AG08395 (cell line): ENCODE results near the gene SYNDIG1L.
"Not testable (repeated sequence)": the region's sequence is repeated elsewhere in the genome, so short reads cannot be mapped to it uniquely, and the experiment has no call there.

Experiments
- DNase-seq: peaks from one replicate; pipeline ENCODE4 v3.0.0; 2012; ENCODE audit warnings: mixed read lengths, low spot score

The SYNDIG1L gene

DNA sequence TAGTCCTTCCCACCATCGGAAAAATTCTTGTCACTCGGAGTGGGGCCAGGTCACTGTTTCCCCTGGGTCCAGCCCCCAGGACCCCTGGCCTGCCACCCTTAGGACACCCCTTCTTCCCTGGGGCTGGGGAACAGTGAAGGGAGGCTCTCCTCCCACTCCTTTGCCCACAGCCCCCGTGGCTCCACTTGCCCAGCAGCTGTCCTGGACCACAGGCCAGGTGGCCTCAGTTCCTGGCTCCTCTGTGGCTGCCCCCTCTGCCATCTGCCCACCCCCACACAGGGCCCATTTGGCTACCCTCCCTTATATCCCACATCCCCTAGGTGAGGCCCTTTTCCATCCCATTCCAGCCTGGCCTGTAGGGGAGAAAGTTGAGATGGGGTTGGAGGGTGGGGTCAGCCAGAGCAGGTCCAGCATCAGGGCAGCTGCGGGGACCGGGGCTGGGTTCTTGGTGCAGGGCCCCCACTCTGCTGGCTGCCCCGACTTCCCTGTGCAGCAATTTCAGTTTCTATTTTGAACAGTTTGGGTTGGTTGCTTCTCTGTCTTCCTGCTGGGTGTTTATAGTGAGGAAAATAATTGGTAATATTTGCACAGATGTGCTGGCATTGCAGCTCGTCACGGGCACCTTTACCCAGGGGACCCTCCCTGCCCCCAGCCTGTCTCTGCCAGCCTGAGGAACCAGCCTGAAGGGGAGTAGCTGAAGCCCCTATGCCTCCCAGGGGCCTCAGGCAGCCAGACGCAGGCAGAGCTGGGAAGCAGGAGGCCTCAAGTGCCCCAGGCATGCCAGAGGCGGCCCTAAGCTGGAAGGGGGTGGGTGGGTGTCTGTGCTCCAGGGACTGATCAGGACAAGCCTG lies 23.4 kb downstream of the SYNDIG1L start:
- DNase-seq: no peak

- DNase-seq: no peak
These were observed 24.3 kb downstream of the SYNDIG1L start for GRCh38 chr14:74401504-74402241.

- no peak for DNase-seq
These were observed 25.0 kb downstream of the SYNDIG1L start for GRCh38 chr14:74400919-74401503.

GRCh38 chr14:74400031-74400685 lies 25.9 kb downstream of the SYNDIG1L start:
- DNase-seq: peak; percentile 32

- DNase-seq: no peak
These were observed 30.9 kb downstream of the SYNDIG1L start for GRCh38 chr14:74395094-74395493.

GRCh38 chr14:74394549-74394948 lies 31.5 kb downstream of the SYNDIG1L start:
- no peak for DNase-seq

DNA sequence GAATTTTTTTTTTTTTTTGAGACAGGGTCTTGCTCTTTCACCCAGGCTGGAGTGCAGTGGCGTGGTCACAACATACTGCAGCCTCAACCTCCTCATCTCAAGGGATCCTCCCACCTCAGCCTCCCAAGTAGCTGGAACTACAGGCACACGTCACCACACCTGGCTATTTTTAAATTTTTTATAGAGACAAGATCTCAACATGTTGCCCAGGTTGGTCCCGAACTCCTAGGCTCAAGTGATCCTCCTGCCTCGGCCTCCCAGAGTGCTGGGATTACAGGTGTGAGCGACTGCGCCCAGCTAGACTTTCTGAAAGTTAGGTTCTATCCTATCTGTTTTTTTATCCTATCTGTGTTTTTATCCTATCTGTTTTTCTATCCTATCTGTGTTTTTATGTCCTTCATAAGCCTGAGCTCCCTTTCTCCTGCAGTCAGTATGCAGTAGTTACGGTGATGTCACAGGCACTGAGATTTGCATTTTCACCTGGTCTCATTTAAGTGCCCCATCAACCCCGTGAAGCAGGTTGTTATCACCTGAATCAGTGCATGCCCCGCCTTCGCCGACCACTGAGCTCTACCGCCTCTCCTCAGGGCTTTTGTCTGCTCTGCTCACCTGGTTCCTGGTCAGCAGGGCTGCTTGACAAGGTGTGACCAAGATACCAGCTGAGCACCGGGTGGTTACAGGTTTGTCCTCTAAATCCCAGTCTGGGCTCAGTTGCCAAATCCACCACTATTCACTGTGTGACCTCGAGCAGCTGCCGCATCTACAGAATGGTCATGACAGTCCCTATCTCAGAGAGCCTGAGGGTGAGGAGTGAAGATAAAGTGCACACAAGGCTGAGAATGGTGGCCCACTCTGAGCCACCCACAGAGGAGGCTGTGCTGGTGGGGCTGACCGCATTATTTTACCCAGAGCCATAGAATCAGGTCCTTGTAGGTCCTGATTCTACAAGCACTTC lies 33.1 kb downstream of the SYNDIG1L start:
- no peak for DNase-seq

DNA sequence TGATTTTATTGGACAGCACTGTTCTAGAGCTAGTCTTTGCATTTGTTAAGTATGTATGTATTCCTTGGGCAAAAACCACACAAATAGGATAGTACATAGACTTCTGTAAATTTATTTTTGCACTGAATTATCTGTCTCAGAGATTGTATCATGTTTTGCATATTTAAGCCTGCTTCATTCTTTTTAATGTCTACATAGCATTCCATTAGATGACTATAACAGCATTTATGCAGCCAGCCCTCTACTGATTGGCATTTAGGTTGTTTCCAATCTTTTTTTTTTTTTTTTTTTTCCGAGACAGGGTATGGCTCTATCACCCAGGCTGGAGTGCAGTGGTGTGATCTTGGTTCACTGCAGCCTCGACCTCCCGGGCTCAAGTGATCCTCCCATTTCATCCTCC lies 34.5 kb downstream of the SYNDIG1L start:
- no peak for DNase-seq

DNA sequence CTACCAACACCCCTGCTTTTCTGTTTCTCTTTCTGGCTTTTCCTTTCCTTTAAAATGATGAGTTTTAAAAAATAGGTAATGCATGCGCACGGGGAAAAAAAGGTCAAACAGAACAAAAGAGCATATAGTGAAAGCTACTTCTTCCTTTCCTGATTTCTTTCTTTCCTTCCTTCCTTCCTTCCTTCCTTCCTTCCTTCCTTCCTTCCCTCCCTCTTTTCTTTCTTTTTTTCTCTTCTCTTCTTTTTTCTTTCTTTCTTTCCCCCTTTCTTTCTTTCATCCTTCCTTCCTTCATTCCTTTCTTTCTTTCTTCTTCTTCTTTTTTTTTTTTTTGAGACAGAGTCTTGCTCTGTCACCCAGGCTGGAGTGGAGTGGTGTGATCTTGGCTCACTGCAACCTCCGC lies 35.5 kb downstream of the SYNDIG1L start:
- DNase-seq: not testable (repeated sequence)

DNA sequence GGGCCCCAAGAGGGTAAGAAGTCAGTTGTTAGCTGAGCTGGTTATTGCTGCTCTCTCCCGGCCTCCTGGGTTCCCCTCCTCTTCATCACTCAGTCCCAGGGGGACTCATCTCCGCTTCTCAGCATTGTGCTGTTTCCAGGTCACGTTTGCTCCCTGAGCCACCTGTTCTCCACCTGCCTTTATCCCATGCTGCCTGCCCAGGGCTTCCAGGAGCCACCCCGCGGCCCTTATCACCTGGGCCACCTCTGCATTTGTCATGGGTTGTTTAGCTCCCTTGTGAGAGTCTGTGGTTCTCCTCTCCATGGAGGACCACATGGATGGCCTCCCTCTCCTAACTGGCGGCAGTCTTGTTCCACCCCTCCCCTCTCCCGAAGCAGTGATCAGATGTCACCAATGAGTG lies 36.0 kb downstream of the SYNDIG1L start:
- DNase-seq: no peak

- DNase-seq: no peak
These were observed 43.8 kb downstream of the SYNDIG1L start for GRCh38 chr14:74382231-74382630.

- DNase-seq: not testable (repeated sequence)
These were observed 44.4 kb downstream of the SYNDIG1L start for GRCh38 chr14:74381571-74381970.

DNA sequence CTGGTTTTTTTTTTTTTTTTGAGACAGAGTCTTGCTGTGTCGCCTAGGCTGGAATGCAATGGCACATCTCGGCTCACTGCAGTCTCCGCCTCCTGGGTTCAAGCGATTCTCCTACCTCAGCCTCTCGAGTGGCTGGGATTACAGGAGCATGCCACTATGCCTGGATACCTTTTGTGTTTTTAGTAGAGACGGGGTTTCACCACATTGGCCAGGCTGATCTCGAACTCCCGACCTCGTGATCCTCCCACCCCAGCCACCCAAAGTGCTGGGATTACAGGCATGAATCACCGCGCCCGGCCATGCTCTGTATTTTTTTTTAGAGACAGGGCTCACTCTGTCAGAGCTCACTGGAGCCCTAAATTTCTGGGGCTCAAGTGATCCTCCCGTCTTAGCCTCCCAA lies 45.2 kb downstream of the SYNDIG1L start:
- no peak for DNase-seq

GRCh38 chr14:74380172-74380571 lies 45.8 kb downstream of the SYNDIG1L start:
- DNase-seq: no peak

DNA sequence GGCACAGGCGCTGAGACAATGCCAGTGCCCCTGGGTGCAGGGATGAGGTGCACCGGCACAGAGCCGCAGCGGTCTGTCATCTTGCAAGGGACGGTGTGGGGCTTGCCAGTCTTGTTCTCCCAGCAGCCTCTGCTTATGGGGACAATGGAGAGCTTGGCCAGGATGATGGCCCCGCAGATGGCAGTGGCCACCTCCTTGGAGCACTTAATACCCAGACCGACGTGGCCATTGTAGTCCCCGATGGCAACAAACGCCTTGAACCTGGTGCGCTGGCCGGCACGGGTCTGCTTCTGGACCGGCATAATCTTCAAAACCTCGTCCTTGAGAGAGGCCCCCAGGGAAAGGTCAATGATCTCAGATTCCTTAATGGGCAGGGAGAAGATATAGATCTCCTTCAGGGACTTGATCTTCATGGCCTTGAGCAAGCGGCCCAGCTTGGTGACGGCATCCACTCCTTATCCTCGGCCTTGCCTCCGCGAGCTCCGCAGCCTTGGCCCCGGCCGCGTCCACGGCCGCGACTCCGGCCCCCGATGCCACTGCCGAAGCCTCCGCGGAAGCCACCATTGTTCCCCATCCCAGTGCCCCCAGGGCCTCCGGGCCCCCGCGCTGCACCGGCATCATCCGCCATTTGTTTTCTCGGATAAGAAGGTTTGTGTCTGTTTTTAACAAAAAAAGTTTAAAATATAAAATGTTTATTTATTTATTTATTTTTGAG lies 47.9 kb downstream of the SYNDIG1L start:
- no peak for DNase-seq

GRCh38 chr14:74368441-74368840 lies 57.6 kb downstream of the SYNDIG1L start:
- DNase-seq: no peak

GRCh38 chr14:74368026-74368425 lies 58.0 kb downstream of the SYNDIG1L start:
- DNase-seq: no peak

DNA sequence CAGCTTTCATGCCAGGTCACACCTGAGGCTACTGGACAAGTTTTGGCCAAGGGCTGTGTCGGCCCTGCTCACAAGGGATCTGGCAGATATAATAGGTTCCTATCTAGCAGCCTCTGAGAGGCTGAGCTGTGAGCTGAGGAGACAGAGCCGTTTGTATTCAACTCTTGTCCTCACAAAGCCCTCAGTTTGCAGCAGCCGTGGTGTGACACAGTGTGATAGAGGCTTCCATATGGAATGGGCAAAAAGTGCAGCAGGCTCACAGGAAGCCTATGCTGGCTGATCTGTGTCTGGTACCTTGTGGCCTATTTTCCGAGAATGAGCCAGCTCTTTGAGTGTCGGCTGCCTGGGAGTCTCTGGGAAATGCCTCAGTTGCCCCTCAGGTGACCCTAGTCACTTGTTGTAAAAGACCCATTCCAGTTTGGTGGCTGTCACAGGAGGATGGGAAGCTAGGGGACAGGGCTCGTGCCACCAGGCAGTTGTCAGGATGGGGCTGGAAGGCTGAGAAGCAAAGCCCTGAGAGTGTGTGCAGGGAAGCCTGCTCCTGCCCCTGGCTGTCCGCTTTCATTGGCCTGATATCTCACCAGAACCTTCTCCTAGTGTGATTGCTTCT lies 61.6 kb downstream of the SYNDIG1L start:
- no peak for DNase-seq

DNA sequence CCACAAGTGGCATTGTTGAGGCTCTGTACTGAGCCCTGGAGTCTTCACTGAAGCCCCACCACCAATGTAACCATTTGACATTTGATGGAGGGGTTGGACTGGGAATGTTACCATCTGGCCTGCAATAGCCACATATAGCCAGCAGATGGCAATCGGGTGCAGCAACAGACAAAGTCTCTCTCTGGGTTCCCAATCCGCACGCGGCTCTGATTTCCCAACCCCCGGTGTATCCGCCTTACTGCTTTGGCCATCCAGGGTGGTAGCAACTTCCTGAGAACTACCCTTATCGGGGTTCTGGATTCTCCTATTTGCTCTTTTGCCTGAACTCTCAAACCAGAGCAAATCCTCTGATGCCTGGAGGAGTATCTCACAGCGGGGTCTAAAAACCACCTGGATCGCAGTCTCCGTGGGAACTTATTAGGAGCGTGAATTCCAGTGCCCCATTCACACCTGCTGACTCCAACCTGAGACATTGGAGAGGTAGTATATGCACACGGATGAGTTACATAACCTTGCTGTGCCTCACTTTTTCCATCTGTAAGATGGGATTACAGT lies 63.6 kb downstream of the SYNDIG1L start:
- DNase-seq: peak; percentile 92

- DNase-seq: no peak
These were observed 65.8 kb downstream of the SYNDIG1L start for GRCh38 chr14:74360163-74360562.
